Left cardiac atrium (tissue), 4 donors: ENCODE data around the gene DNMT3A. TPM values are rescaled to one million over a fixed set of nuclear protein-coding genes. Genes with fewer than 3 reads are reported as not detected.
A peak's percentile ranks its signal among the peaks of the same experiment; 100 is the strongest.

Experiments used
- ATAC-seq, 2 donors: fragments of 200-7000 bp; cut with Tn5 transposase; one replicate each; pipeline ENCODE4 v1.9.1; 2020; ENCODE audit warnings: mild to moderate bottlenecking in 2 of 2, moderate library complexity in 2 of 2
- DNase-seq: peaks from one replicate; pipeline ENCODE4 v3.0.0-alpha.2; 2020
- intact Hi-C, 2 donors: fragments of 100-400 bp; cut with DNase I; formaldehyde crosslinking; loops; one replicate each; pipeline versions ENCODE4 v1.14.1 to v1.15.1; 2022 to 2023
- total RNA-seq, 2 donors: library from RNA; stranded (reverse); fragmentation: NEBNext Ultra II Directional; extraction: Animal tissue kit (Norgen Biotek cat#: 25700); gene quantifications; one replicate each; pipeline ENCODE4 v1.2.1, GENCODE V29; 2021
- donor health status: DM: no; HTN: yes; CAD: no.
- donor health status: DM: no; HTN: yes; CAD: no; lungs with severe emphysema.
- donor health status: DM: yes; HTN: yes; CAD: no.
- donor health status: Dilated cardiomyopathy.

The DNMT3A gene
- total RNA-seq, 2 donors from 2014 or later, result 18.4 to 19.1 TPM

GRCh38 chr2:25297738-25298137, 44.0 kb downstream of the DNMT3A start:
- ATAC-seq (no peak), DNase-seq (no peak)
- intact Hi-C loops, result no loop called here

- intact Hi-C loops, result loop anchor here in 1 of 2 donors (2.0 kb wide), 1 partner anchor 17 kb away; no protein-coding TSS in a partner anchor
- DNase-seq (no peak), ATAC-seq (no peak)
These were observed 46.1 kb downstream of the DNMT3A start for GRCh38 chr2:25295621-25296020.

GRCh38 chr2:25294573-25295462, 46.9 kb downstream of the DNMT3A start:
- DNase-seq (peak; percentile 84), ATAC-seq (peak; percentile 90 to 91)
- intact Hi-C loops, result loop anchor here in 1 of 2 donors (2.0 kb wide), 1 partner anchor 16 kb away; no protein-coding TSS in a partner anchor

GRCh38 chr2:25293958-25294562, 47.7 kb downstream of the DNMT3A start:
- DNase-seq, result no peak
- intact Hi-C loops, result loop anchor here in 1 of 2 donors (2.0 kb wide), 1 partner anchor 15 kb away; no protein-coding TSS in a partner anchor
- ATAC-seq, result peak in 1 of 2 donors; percentile 10

DNA sequence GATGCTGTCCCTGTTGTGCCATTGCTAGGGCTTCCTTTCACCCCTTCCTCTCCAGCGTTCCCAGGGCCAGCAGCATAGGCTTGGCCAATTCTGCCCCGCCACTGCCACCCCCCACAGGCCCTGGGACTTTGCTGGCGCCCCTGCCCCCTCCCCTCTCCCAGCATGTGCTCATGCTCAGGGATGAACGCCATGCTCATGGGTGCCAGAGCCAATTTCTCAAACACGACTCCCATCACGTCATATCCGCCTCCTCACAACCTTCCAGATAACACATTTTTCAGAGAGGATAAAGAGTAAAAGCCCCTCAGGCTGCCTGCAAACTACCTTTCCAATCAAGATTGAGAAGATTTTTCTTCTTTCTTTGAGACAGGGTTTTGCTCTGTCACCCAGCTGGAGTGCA, 48.6 kb downstream of the DNMT3A start:
- intact Hi-C loops, result no loop called here
- DNase-seq, result no peak
- no peak for ATAC-seq

DNA sequence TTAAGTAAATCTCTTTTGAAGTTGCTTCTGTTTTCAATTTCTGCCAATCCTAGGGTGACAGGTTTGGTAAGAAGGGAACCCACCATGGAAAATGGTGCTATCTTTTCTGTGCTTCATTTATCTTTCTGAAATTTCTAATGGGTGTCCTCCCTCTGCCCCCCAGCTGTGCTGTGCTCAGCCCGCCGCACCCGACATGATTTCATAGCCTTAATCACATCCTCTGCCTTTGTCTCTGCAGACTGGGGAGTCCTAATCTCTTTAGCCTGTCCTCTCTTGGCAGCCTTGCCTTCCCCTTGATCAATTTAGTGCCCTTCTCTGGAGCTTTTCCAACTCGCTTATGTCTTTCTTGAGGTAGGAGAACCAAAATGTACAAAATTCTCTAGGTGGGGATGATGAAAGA, 49.3 kb downstream of the DNMT3A start:
- ATAC-seq, result no peak
- intact Hi-C loops, result no loop called here
- no peak for DNase-seq

- no peak for DNase-seq
- ATAC-seq, result no peak
- intact Hi-C loops, result no loop called here
These were observed 50.8 kb downstream of the DNMT3A start for GRCh38 chr2:25290811-25291495.

DNA sequence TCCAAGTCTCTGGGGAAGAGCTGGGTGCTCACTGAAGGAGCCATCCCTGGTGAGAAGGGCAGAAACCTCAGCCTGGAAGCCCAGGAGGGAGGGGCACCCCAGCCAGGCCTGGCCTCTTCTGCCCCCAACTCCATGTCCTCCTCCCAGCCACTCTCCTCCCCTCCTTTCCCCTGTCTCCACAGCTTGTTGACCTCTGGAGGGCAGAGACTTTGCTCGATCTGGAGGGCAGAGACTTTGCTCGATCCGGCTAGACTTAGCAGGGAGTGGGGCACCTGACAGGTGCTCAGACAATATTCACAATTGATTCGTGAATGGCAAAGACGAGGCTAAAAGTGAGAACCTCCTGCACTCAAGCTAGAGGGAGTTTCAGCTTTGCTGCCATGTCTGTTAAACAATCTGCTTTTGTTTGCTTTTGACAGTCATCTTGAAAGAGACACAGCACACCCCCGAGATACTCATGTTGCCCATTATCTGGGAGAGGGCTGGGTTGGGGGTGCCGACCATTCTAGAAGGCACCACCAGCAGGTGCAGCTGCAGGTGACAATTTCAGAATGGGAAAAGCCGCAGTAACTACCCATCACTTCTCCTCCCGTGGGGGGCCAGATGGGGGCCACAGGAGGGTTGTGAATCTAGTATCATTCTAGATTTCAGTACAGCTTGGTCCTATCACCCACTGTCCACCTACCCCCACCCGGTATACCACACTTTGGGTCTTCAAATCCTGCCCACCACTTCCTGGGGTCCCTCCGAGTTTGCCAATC, 54.8 kb downstream of the DNMT3A start:
- DNase-seq, result no peak
- intact Hi-C loops, result no loop called here
- ATAC-seq, result no peak

GRCh38 chr2:25286025-25286400, 55.7 kb downstream of the DNMT3A start:
- peak; percentile 69 to 74 for ATAC-seq
- intact Hi-C loops, result no loop called here
- no peak for DNase-seq

- intact Hi-C loops, result no loop called here
- no peak for DNase-seq
- no peak for ATAC-seq
These were observed 56.3 kb downstream of the DNMT3A start for GRCh38 chr2:25285265-25286024.

- intact Hi-C loops, result no loop called here
- DNase-seq, result no peak
These were observed 57.0 kb downstream of the DNMT3A start for GRCh38 chr2:25284756-25285155.

GRCh38 chr2:25283921-25284320, 57.8 kb downstream of the DNMT3A start:
- intact Hi-C loops, result no loop called here
- no peak for ATAC-seq
- DNase-seq, result no peak

More at GRCh38 chr2:25284756-25285155, 57.0 kb downstream of the DNMT3A start:
- no peak for ATAC-seq

- intact Hi-C loops, result no loop called here
- DNase-seq (no peak), ATAC-seq (no peak)
These were observed 59.8 kb downstream of the DNMT3A start for GRCh38 chr2:25281941-25282340.

DNA sequence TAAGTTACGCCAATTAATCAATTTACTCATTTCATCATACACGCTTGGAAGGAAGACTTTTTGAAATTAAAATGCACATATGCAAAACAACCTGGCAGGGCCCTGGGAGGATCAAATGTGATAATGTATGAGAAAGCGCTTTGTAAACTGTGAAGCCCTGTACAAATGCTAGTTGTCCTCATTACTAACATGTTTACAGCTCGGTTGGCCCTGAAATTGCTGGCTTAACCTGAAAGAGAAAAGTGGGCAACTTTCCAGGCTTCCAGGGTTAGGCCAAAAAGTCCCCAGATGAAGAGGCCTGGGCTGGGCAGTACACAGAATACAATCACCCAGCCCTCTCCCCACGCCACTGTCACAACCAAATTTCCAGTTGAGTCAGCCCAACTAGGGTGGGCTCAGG, 60.2 kb downstream of the DNMT3A start:
- intact Hi-C loops, result no loop called here
- no peak for ATAC-seq
- no peak for DNase-seq

GRCh38 chr2:25280051-25280687, 61.6 kb downstream of the DNMT3A start:
- DNase-seq, result no peak
- no peak for ATAC-seq
- intact Hi-C loops, result no loop called here

DNA sequence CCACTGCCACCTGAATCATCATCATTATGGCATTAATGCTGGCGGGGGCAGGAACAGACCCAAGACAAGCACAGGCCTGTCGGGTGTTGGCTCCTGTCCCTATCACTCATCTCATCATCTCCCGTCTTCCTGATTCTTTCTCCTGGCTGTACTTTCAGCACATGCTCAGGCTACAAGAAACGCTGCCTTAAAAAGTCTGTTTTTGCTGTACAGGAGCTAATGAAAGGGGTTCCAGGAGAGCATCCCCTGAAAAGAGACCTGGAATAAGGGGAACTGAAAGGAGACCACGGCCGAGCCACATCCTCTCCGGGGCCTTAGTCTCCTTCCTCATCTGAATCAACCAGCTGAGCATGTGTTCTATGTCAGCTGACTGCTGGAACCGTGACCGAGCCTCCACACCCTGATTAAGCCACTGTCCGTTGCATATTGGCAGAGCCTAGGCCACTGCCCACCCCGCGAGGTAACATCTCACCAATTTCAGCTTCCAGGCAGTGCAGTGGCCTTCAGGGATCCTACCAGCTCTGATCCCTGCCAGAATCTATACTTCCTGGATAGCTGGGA, 62.6 kb downstream of the DNMT3A start:
- intact Hi-C loops, result loop anchor here in 1 of 2 donors (2.0 kb wide), 1 partner anchor 16 kb away; no protein-coding TSS in a partner anchor
- peak; percentile 69 for DNase-seq
- peak; percentile 41 to 73 for ATAC-seq
